SW480 (cell line): Measurements from ENCODE around the gene CELA1.

Experiments
- DNase-seq: peaks from one replicate; pipeline ENCODE4 v3.0.0-alpha.2; 2016; ENCODE audit warnings: low spot score

Gene CELA1

GRCh38 chr12:51346581-51346980 is at the start of gene CELA1:
CELA1 (minus strand) TSS chr12:51346679; CDS start chr12:51346638, 41 bp downstream.
- DNase-seq, result no peak

GRCh38 chr12:51395283-51396230 is 49.1 kb upstream of the CELA1 start:
- DNase-seq, result no peak

DNA sequence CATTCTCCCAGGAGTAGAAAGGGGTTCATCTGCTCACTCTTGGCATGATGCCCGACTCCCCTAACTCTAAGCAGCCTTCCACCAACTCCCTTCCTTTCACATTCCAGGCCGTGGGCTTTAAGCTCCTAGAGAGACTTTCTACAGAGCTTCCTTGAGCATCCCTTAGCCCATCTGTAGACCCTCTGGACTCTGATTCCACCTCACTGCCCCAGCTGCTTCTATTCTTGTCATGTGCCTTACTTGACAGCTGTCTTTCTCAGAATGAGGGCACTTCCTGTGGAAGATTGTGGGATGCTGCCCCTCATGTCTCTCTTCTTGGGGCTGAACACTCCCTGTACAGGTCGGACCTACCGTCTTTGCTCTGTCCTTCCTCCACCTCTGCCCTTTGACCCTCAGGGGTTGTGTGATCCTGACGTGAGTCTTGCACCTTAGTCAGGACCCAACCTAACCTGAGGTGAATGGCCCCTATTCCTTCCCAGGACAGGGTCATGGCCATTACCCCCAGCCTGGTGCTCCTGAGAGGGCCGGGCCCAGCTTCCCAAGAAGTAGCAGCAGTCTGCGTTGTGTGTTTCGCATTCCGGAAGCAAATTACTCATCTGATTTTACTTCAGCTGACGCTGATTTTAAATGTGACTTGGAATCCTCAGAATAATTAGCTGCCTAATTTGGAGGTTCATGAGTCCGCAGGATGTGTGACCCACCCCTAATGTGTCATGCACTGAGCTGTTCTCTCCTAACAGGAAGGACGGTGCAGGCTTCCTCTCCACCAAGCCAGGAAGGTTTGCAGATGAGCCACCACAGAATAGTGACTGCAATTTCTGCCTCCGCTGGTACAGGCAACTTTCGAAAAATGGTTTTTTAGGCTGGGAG is 47.4 kb upstream of the CELA1 start:
- DNase-seq, result peak; percentile 36

DNA sequence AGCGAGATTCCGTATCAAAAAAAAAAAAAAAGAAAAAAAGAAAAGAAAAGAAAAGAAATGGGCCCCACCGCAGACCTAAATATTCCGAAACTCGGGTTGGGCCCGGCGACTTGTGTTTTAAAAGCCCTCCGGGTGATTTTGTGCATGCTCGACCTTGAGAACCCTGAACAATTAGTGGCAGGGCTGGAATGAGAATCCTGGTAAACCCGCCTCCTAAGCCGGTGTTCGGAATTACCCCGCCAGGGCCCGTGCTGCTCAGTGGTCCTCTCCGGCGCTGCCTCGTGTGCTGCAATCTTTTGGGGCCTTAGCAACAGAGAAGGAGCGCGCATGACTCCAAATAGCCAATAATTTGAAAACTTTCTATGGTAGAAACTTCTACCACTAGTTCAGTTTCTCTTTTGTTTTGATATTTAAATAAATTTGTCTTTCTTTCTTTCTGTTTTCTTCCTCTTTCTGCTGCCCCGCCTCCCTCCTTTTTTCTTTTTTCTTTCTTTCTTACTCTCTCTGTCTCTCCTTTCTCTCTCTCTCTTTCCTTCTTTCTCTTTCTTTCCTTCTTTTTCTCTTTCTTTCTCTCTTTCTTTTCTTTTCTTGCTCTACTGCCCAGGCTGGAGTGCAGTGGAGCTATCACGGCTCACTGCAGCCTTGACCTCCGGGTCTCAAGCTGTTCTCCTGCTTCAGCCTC is 46.2 kb upstream of the CELA1 start:
- DNase-seq, result no peak

- peak; percentile 69 for DNase-seq
Measured at GRCh38 chr12:51391283-51392123, 45.0 kb upstream of the CELA1 start, which contains the start of gene GALNT6. GALNT6 (minus strand) TSS chr12:51391406; CDS start chr12:51379781, 11,625 bp downstream.

DNA sequence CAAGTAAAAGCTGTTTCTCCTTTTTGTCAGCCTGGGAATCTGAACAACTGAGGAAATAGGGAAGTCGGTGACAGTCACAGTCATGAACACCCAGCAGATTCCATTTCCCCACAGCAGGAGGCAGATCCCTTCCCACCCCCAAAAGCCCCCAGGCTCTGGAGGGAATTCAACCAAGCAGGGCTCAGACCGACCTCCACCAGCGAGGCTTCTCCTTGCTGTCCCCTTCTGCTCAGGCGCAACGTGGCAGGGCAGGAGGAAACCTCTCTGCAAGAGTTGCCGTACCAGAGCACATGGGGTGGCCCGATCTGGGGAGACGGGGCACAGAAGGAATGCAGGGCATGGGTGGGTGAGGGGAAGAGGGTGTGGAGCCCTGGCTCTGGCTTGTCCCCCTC is 44.4 kb upstream of the CELA1 start:
- DNase-seq, result peak; percentile 33

- no peak for DNase-seq
Measured at GRCh38 chr12:51390457-51390856, 44.0 kb upstream of the CELA1 start.

DNA sequence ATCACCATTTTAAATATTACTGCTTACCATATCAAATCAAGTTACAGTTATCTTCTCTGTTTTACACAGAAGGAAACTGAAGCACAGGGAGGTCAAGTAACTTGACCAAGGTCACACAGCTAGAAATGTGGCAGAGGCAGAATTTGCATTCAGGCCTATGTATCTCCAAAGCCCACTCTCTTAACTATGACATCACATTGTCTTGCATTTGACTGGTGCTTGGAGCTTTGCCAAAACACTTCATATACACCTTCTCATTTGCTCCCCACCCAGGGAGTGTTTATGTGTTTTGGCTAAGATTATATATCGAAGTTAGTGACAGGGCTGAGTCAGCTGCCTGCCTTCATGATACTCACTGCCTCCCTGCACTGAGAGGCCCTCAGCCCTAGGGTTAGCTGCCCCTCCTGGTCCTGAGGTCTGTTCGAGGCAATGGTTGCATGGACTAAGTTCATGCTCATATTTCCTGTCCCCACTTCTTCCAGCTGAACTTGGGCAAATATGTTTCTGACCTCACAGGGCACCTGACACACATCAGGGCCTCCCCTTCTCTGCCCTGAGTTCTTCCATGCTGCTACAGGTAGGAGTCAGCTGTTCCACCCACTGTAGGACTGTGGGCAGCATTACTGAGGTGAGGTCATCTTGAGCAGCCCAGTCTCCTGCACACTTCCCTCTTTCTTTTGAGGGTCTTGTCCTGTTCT is 43.0 kb upstream of the CELA1 start:
- no peak for DNase-seq

DNA sequence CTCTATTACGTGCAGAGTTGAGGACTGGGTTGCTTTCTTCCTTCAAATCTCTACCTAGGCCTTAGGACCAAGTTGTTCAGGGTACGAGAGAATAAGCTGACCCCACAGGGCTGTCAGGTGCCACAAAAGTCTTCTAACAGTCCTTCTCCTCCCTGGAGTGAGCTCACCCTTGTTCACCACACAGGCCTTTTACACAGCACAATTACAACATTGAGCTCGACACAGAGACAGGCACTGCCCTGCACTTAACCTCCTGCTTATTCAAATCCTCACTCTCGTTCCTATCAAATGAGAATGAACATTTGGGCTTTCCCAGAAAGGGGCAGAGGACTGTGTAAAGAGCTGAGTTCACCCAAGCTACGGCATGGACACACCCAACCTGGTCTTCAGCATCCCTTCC is 42.4 kb upstream of the CELA1 start:
- no peak for DNase-seq

- no peak for DNase-seq
Measured at GRCh38 chr12:51388069-51388799, 41.8 kb upstream of the CELA1 start.

DNA sequence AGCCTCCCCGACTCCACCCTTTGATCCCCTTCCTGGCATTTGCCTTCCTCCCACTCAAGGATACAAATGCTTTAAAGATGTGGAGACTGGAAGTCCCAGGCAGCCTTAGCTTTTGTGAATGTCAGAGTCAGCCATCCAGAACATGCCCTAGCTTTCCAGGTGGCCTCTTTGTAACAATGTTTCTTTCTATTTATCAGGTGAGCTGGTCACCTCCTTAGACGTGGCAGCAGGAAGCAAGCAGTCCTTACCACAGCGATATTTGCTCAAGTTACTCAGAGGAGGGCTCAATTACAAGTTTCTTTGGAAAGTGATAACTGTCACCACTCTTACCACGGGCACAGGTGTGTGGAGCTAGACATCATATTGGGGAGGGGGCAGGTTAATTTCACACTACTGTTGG is 39.9 kb upstream of the CELA1 start:
- no peak for DNase-seq

DNA sequence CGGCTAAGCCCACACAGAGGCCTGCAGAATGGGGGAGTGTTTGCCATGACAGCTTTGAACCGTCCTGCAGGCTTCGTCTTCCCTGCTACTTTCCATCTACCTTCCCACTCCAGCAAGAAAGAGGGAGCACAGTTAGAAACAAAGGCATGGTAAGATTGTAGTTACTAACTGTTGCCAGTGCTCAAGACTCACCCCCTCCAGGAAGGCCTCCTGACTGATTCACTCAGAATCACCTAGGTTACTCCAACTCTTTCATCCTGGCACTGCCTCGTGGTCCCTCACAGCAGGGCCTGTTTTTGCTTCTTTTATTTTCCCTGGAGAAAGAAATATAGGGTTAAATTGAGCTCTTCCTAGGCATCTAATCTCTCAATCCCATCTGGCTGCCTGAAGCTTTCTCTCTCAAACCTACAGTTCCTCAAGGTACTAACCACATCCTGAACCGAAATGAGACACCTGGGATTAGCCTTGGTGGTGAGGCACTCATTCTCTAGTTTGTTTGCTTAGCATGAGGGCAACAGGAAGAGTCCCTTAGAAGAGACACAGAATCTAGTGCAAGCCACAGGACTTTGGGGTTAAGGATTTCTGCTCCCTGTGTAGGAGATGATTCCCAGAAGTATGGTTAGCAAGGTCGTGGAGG is 36.9 kb upstream of the CELA1 start:
- DNase-seq, result no peak

DNA sequence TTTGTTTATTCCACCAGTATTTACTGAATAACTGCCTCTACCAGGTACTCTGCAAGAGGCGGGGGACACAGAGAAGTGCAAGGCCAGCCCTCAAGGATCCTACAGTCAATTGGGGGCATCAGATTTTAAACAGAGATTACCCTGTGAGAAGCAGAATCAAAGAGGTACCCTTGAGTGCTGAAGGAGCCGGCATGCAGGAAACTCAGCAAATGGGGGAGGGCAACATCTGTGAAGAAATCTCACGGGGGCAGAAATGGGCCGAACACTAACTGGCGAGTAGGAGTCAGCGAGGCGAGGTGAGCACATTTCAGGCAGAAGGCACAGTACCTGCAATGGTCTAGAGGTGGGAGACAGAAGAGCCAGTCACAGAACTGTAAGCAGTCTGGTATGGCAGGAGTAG is 35.7 kb upstream of the CELA1 start:
- DNase-seq, result no peak

DNA sequence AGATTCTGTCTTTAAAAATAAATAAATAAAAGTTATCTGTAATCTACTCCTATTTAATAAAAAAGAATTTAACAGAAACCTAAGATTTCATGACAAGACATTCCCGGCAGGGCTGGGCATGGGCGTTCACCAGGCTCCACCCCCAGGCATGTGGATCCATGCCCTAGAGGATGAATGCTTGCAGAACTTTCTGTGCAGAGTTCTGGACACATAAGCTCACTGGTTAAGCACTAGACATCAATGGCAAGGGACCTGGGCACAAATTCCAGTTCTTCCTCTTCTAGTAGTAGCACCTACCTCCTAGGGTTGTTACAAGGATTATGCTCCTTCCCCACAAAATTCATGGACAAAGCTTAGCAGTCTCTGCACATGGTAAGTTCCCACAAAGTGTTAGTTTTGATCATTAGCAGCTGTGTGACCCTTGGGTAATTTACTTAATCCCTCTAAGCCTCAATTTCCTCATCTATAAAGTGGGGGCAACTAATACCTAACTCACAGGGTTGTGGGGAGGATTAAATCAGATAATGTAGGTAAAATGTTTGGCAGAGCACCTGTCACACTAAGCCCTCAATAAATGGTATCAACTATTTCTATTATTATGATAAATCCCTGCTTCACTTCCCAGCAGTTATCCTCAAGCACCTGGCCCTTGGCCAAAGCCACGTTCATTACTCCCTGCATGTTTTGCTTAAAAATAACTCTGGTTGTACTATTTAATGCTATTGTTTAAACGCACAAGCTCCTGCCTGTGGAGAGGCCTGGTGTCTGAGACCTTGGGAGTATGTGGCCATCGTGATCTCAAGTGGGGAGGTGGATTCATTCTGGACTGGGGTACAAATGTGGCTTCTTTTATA is 35.0 kb upstream of the CELA1 start:
- no peak for DNase-seq

DNA sequence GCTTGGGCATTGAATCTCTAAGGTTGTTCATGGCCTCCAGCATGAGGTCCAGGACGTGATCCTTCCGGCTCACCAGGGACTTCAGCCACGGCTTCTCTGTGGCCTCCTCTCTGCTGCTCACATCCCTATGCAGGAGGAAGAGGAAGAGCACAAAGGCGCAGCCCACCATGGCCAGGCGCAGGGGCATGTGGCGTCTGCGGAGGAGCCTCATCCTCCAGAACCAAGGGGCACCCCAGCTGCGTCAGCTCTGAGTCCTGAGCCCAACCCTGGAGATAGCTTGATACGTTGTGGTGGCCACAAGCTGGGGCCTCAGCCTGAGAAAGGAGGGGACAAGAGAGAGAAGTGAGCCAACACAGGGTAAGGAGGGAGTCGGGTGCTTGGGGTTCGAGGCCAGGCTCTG is 33.1 kb upstream of the CELA1 start:
- DNase-seq, result no peak

DNA sequence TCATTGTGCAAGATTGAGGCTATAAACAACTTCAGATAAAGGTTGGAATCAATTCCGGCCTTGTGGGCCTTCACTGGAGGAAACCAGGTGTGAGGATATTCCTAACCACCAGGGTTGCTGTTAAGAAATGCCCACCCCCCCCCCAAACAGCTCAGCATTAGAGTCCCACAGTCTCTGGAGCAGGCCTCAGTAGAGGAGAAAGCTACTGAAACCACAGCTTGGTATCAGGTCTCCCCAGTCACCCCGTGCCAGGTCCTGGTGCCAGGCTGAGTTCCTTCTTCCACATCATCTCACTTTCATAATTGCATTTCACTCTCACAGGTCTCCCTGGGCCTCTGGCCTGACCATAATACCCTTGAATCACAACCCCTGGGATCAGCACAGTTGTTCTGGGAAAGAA is 32.3 kb upstream of the CELA1 start:
- DNase-seq, result no peak

DNA sequence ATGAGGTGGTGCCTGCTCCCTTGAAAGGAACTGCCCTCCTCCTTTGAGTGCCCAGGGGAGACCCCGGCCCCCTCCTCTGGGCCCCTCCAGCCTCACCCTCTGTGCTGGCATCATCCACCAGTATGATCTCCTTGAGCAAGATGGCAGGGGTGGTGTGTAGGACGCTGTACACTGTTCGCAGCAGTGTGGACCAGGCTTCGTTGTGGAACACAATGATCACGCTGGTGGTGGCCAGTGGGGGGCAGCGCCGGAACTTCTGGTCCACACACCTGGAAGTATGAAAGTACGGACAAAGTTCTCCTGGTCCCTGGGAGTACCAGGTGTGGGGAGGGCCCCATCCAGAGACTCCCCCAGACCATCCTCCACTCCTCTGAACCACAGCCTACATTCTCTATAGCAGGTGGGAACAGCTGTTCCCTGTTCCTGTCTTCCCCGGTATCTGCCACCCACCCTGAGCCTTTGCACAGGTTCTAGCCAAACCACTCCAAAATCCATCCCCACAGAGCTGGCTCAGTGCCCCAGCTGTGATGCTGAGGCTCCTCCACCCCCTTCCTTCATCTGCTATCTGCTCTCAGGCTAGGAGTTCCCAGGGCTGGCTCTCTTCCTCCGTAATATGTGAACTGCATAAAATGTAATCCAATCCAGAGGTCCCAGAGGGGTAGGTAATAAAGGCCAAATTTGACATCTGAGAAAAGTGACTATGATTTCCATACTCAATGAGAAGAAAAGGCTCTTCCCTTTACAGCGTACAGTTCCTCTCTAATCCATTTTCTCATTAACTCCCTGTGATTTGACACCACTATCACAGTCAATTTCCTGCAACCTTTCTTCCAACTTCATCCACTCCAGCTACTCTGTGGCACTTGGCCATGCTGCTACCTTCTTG is 30.9 kb upstream of the CELA1 start:
- no peak for DNase-seq

- DNase-seq, result no peak
Measured at GRCh38 chr12:51374856-51375255, 28.4 kb upstream of the CELA1 start.
